GM11168 (cell line): Measurements from ENCODE around the gene TMEM35A.
"Not testable (repeated sequence)": the region's sequence is repeated elsewhere in the genome, so short reads cannot be mapped to it uniquely, and the experiment has no call there.

Experiments
- in situ Hi-C: fragments of 300-500 bp; cut with MboI; formaldehyde crosslinking; loops from one replicate; pipeline ENCODE4 v1.12.0; 2022; ENCODE audit warnings: low sequenced_read_pairs; ENCODE audit not compliant: unreplicated experiment

Gene TMEM35A

DNA sequence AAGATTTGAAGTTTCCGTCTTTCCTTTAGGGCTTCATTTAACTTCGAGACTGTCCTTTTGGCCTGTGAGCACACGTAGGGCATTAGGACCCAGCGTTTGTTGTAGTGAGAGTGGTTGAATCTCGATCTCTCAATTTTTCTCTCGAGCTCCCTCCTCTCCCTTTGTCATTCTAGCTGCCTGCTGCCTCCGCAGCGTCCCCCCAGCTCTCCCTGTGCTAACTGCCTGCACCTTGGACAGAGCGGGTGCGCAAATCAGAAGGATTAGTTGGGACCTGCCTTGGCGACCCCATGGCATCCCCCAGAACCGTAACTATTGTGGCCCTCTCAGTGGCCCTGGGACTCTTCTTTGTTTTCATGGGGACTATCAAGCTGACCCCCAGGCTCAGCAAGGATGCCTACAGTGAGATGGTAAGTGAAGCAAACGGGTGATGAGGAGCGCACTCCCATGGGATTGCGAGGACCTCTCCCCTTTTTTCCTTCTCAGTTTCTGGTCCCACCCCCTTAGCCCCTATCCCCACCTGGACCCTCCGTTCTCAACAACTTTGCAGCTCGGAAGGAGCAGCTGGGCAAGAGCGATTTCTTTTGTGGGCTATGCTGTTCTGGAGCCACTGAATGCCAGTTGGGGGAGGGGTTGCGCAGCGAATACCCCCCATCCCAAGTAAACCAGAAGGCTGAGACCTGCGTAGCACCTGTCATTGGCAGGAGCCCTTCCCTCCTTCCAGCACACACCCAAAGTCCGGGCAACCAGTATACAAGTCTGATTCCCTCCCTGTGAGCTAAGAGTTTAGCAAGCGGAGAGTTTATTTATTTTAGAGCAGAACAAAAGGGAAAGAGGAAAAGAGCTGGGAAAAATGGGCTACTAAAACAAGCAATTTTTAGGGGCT, at the start of gene TMEM35A:
TMEM35A (plus strand) TSS at position 164 of the 883 bp plus-strand sequence; CDS start at position 288, 124 bp downstream.
- in situ Hi-C loops = no loop called here

DNA sequence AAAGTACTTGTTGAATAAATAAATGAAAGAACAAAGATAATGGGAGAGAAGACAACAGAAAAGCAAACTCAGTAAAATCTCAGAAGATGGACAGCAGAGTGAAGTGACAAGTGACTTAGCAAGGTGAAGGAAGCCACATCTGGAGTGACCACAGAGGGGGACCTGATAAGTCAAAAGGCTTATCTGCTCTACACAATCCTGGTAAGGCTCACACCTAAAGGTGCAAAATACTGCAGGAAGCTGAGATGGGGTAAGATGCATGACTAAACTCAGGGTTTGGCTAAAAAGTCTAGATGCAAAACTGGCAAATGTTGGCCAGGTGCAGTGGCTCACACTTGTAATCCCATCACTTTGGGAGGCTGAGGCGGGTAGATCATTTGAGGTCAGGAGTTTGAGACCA, 49.0 kb upstream of the TMEM35A start:
- in situ Hi-C loops = no loop called here

- in situ Hi-C loops = no loop called here
Measured at GRCh38 chrX:101037231-101037630, 41.4 kb upstream of the TMEM35A start.

GRCh38 chrX:101040197-101040596, 38.5 kb upstream of the TMEM35A start:
- in situ Hi-C loops = no loop called here

DNA sequence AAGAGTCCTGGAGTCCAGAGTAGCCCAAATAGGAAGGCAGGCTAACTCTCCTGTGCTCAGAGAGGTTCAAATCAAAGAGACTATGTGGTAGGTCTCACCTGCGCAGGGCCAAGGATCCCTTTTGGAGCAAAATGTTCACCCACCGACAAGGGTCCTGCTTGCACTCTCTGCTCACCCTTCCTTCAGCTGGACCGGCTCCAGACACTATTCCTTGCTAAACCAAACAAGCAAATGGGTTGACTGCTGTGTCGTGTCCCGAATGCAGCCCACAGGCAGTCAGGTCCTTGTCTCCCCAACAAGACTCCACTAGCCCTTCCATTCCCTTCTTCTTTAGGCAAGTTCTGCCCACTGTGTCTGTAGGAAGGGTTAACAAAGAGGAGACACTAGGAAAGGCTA, 27.5 kb upstream of the TMEM35A start:
- in situ Hi-C loops = no loop called here

- in situ Hi-C loops = no loop called here
Measured at GRCh38 chrX:101051549-101052302, 27.0 kb upstream of the TMEM35A start, which contains the start of gene TRMT2B. Gene TRMT2B, minus strand, starts transcription at chrX:101052111. Its CDS starts 9,822 bp downstream, at chrX:101042289.

- in situ Hi-C loops = not testable (repeated sequence)
Measured at GRCh38 chrX:101056551-101056950, 22.1 kb upstream of the TMEM35A start.

- in situ Hi-C loops = no loop called here
Measured at GRCh38 chrX:101057093-101057714, 21.5 kb upstream of the TMEM35A start.

GRCh38 chrX:101062176-101062575, 16.5 kb upstream of the TMEM35A start:
- in situ Hi-C loops = no loop called here

DNA sequence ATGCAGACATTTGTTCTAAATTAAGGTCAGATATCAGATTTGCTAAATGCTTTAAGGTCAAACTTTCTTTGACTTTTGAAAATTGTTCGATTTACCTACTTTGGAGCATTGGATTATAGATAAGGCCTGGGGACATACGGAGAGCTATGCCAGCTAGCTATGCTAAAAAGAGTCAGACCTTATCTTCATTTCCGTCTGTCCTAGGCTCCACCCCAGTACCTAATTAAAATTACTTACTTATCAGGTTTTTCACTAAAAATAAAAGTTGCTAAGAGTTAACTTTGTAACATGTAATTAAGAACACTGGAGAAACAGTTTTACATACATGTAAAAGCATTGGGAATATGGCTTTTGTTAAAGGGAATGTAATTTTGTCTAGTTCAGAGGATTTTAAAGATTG, 7.1 kb upstream of the TMEM35A start:
- in situ Hi-C loops = no loop called here

GRCh38 chrX:101079736-101080270, 1.1 kb downstream of the TMEM35A start:
- in situ Hi-C loops = no loop called here

GRCh38 chrX:101080326-101081124, 1.8 kb downstream of the TMEM35A start:
- in situ Hi-C loops = no loop called here

DNA sequence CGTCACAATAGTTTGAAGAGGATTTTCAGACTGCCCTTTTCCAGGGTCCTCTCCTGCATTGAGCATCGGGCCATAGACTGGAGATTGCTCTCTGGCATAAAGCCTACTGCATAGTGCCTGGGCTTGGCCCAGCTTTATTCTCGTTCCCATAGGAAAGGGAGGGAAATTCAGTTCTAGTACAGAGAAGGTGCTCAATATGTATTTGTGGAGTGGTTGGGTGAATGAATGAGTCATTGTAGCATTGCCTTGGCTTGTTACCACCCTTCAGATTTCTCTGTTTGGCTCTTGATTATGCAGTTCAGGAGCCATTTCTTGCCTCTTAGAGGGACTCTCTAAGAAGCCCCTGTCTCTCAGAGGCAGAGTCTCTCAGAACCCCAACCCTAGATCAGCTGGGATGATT, 2.6 kb downstream of the TMEM35A start:
- in situ Hi-C loops = no loop called here

GRCh38 chrX:101091817-101092216, 13.1 kb downstream of the TMEM35A start:
- in situ Hi-C loops = no loop called here

GRCh38 chrX:101097546-101098453, 19.1 kb downstream of the TMEM35A start, which contains the start of gene CENPI:
Gene CENPI, plus strand, starts transcription at chrX:101098204. Its CDS starts 2,867 bp downstream, at chrX:101101071.
- in situ Hi-C loops = no loop called here

DNA sequence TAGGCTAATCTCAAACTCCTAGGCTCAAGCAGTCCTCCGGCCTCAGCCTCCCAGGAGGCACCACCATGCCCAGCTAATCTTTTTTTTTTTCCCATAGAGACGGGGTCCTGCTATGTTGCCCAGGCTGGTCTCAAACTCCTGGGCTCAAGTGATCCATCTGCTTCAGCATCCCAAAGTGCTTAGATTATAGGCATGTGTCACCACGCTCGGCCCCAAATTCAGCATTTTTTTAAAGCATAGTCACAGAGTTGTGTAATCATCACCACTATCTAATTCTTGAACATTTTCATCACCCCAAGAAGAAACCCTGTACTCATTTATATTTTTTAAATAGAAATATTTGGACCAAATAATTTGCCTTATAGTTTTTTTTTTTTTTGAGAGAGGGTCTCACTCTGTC, 29.6 kb downstream of the TMEM35A start:
- in situ Hi-C loops = no loop called here

GRCh38 chrX:101117701-101118100, 39.0 kb downstream of the TMEM35A start:
- in situ Hi-C loops = no loop called here

DNA sequence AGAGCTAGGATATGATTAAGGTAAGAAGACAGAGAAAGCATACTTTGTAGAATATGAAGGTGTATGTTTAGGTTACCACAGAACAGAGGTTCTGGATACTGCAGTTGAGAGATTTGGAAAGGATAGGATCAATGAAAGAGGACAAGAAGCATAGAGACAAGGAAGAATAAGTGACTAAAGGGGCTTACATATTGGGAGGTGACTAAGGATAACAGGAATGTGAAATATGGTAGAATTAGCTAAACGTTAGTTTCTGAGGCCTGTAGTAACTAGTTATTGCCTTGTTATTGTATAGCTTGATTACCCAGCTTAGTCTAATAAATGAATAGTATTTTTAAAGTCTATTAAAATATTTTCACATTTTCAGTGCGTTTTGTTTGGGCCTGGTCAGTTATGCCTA, 57.6 kb downstream of the TMEM35A start:
- in situ Hi-C loops = no loop called here
